Measurements from ENCODE around the gene SOS1.

GRCh38 chr2:39150890-39151497, 30.1 kb upstream of the SOS1 start:
- TF ChIP-seq CTCF (IDR thresholded peaks at IDR 0.05) (no peak), POLR2AphosphoS5 (IDR thresholded peaks at IDR 0.05) (no peak)

All from upper lobe of left lung (tissue), 4 donors.